HG02623 (cell line): ENCODE data around the gene EMC9.

Experiments
- ATAC-seq: cut with Tn5 transposase; IDR thresholded peaks from one replicate; pipeline ENCODE4 v1.9.1; 2021; ENCODE audit warnings: moderate library complexity; ENCODE audit not compliant: unreplicated experiment

Gene EMC9

DNA sequence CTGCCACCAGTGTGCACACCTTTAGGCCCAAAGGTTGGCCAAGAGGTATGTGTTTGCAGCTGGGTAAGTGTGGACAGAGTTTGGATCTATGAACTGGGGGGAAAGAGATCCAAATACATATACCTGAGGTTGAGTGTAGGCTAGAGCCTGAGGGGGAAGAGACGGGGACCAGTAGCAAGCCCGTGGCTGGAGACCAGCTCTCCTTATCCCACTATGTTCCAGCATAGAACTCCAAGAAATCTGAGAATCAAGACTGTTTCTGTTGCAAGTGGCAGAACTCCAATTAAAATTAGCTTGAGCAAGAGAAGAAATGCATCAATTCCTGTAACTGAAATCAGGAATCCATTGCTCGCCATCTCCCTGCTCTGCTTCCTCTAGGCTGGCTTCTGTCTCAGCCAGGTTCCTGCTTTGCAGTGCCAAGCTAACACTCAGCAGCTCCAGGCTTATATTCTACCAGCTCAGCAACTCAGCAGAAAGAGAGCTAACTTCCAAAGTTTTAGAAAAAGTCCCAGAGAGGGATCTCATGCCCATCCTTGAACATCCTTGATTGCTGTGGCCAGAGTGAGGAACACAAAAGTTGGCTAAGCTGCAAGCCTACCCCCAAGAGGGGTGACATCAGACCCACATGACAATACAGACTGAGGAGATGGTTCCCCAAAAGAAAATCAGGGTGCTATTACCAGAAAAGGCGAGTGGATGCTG lies 48.7 kb downstream of the EMC9 start:
- no peak for ATAC-seq

DNA sequence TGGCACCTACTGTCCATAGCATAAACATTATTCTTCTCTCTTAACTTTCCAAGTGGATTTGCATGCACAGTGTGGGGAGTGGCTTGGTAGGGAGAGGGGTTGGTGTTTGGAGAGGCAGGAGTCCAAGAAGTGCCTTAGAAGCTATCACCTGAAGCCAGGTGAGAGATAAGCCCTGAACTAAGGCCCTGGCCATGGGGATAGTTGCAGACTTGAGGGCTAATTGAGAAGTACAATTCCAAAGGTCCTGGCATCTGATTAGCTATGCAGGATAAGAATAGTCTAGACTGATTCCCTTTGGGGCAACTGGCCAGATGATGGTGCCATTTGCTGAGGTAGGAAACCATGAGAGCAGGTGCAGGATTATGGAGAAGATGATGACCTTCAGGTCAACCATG lies 49.3 kb downstream of the EMC9 start:
- ATAC-seq = no peak

DNA sequence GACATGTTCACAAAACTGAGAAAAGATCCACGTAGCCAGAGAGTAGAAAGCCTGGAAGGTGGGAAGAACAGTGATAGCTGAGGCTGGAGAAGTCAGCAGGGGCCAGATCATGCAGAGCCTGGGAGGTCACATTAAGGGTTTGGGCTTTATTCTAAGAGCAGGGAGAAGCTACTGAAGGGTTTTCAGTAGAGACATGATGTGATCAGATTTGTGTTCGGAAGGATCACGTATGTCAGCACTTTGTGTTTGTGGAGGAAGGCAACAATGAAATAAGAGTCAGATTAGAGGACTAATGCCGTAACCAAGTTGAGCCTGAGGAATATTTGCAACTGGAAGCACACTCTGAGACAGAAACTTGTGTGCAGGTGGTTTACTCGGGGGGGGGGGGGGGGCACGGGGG lies 51.5 kb downstream of the EMC9 start:
- no peak for ATAC-seq
